Skeletal muscle satellite cell (primary cell): ENCODE measurements around the gene C5orf52. TPM values are rescaled to one million over a fixed set of nuclear protein-coding genes. Genes with fewer than 3 reads are reported as not detected.

Source experiments
- H3K27me3 ChIP-seq: 2 replicates; pipeline ENCODE4 v1.7.0; 2013; ENCODE audit warnings: low read length; ENCODE audit not compliant: control insufficient read depth, insufficient read depth
- H3K36me3 ChIP-seq: 2 replicates; pipeline ENCODE4 v1.7.0; 2013; ENCODE audit warnings: mild to moderate bottlenecking, control low read depth, low read length; ENCODE audit not compliant: insufficient read depth
- H3K4me1 ChIP-seq: 2 replicates; pipeline ENCODE4 v1.7.0; 2013; ENCODE audit warnings: low read length; ENCODE audit not compliant: control insufficient read depth, insufficient read depth
- H3K4me2 ChIP-seq: 2 replicates; pipeline ENCODE4 v1.7.0; 2013; ENCODE audit warnings: mild to moderate bottlenecking, low read length
- H3K4me3 ChIP-seq: 2 replicates; pipeline ENCODE4 v1.7.0; 2013; ENCODE audit warnings: low read length
- H3K9ac ChIP-seq: 2 replicates; pipeline ENCODE4 v1.7.0; 2013; ENCODE audit warnings: mild to moderate bottlenecking, low read depth, low read length, moderate library complexity
- H3K9me3 ChIP-seq: replicated peaks from 2 replicates; pipeline ENCODE4 v1.7.0; 2013; ENCODE audit warnings: mild to moderate bottlenecking, control low read depth, low read length
- total RNA-seq: library from RNA; depleted of rRNA; stranded (reverse); fragments of >200 nt; gene quantifications from 2 replicates; pipeline ENCODE4 v1.2.3, GENCODE V29; 2012; rRNA removed

C5orf52 gene
- total RNA-seq = not detected in 2 replicates

DNA sequence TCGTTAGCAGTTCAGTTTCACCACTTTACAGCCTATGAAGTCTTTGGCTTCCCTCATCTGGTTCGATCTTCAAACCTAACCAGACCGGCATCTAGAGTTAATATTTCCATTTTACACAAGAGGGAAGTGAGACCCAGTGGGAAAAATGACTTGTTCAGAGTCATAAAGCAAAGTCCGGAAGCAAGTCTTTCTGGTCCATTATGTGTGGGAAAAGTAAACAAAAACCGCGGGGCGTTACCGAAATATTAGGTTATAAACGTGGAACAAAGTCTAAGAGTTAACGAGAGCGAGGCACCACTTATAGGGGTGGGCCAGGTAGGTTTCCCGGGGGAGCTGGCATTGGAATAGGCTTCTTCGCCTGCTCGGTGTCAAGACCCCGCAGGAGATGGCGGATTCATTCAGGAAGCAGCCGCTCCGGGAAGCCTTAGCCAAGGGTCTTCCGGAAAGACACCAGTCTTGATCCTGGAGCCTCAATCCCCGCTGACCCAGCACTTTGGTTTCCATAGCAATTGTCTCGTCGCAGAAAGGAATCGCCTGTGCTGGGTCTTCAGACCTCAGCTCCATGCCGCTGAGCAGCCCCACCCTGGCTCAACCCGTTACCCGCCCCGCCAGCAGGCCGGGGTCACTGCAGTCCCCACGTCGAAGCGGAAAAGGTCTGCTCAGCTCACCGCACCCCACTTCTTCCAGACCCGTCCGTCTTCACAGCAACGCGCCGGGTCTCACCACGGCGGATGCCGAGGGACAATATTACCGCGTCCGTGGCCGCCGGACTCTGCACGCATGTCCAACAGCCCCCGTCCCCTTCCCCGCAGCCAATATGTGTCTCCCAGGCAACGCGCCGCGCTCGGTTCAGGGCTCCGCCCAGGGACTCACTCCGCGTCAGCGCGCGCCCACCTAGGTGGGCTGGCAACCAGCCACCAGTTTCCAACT, at the start of gene C5orf52:
Gene C5orf52, plus strand, starts transcription at position 872 of the 930 bp plus-strand sequence. CDS start 82 bp downstream, outside the sequence.
- H3K9ac ChIP-seq = peak within 1 kb of the TSS; percentile 81
- peaks cover 13% of the 10 kb centered on the region for H3K4me1 ChIP-seq
- H3K27me3 ChIP-seq = no peaks in the 10 kb centered on the region
- H3K9me3 ChIP-seq = no peaks in the 10 kb centered on the region
- H3K4me2 ChIP-seq = peak within 1 kb of the TSS; percentile 99
- H3K36me3 ChIP-seq = no peaks in the 10 kb centered on the region
- H3K4me3 ChIP-seq = peak within 1 kb of the TSS; percentile 89

DNA sequence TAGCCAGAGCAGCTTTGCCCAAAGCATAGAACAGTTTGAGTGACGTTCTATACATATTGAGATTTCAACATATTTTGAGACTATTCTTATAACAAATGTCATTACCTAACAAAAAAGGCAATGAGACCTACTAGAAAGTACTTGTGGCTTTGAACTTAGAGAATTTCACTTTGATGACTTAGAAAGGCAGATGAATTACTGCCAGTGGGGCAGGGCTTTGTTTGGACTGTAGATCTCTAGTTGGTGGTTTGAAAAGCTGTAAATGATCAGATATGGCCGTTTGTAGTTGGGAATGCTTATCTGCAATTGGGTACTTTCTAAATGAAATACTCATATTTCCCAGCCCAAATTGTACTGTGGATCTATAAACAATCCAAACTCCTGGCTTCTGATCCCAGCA, 47.2 kb upstream of the C5orf52 start:
- Histone ChIP-seq H3K36me3 (no peaks in the 10 kb centered on the region), H3K4me1 (no peaks in the 10 kb centered on the region), H3K27me3 (no peaks in the 10 kb centered on the region), H3K9ac (no peak overlapping the region), H3K4me3 (no peak overlapping the region), H3K4me2 (no peak overlapping the region), H3K9me3 (no peaks in the 10 kb centered on the region)

DNA sequence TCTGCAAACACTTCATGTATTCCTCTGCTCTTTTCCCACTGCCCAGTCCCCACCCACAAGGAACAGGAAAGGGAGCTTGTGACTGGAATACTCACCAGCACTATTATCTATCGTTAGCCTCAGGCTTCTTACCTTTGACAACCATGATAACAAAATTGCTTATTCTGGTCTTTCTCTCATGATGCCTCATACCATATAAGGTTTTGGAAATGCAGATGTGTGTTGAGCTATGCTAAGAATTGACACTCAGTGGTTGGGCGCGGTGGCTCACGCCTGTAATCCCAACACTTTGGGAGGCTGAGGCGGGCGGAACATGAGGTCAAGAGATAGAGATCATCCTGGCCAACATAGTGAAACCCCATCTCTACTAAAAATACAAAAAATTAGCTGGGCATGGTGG, 44.5 kb upstream of the C5orf52 start:
- Histone ChIP-seq H3K9ac (no peak overlapping the region), H3K27me3 (no peaks in the 10 kb centered on the region), H3K4me1 (no peaks in the 10 kb centered on the region), H3K4me3 (no peak overlapping the region), H3K4me2 (no peak overlapping the region), H3K36me3 (no peaks in the 10 kb centered on the region), H3K9me3 (no peaks in the 10 kb centered on the region)

DNA sequence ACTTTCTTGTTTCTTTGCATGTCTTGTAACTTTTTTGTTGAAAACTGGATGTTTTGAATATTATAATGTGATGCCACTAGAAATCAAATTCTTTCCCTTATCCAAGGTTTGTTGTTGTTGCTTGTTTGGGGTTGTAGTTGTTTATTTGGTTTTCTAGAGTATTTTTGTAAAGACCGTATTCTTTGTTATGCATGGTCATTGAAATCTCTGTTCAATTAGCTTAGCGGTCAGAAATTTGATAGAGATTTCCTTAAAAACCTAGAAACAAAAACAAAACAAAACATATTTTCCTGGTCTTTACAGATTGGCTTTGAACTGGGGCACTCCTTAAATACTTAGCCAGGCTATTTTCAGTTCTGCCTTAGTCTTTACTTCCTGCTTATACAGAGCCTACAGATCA, 41.0 kb upstream of the C5orf52 start:
- no peaks in the 10 kb centered on the region for H3K36me3 ChIP-seq
- no peak overlapping the region for H3K9ac ChIP-seq
- H3K9me3 ChIP-seq = no peaks in the 10 kb centered on the region
- H3K4me1 ChIP-seq = no peaks in the 10 kb centered on the region
- H3K27me3 ChIP-seq = no peaks in the 10 kb centered on the region
- no peak overlapping the region for H3K4me2 ChIP-seq
- no peak overlapping the region for H3K4me3 ChIP-seq

DNA sequence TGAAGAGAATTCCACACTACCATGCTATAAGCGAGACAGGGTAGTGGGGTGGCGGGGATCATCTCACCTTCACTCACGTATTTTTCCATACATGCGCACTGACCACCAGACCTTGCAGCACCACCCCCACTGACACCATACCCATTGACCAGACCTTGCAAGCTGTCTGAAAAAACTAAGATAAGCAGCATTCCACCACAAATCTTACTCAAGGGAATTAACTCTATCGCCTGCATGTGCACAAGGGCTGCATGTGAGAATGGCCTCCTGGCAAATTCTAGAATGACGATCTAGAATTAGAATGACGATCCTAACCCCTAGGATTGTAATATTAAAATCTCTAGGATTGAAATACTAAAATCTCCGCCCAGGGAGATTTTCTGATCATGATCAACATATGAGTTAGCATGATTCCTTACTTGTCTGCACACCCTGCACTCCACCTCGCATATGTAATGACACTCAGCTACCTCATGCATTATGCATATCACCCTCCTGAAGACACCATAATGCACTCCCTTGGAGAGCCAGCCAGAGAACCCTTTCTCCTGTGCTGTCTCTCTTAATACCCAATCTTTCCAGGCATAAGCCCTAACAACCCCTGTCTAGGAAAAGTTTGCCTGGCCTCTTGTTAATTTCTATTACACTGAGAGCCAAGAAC, 30.8 kb upstream of the C5orf52 start:
- H3K4me3 ChIP-seq = no peak overlapping the region
- no peaks in the 10 kb centered on the region for H3K36me3 ChIP-seq
- no peaks in the 10 kb centered on the region for H3K27me3 ChIP-seq
- no peak overlapping the region for H3K4me2 ChIP-seq
- no peaks in the 10 kb centered on the region for H3K9me3 ChIP-seq
- no peak overlapping the region for H3K9ac ChIP-seq
- no peaks in the 10 kb centered on the region for H3K4me1 ChIP-seq

DNA sequence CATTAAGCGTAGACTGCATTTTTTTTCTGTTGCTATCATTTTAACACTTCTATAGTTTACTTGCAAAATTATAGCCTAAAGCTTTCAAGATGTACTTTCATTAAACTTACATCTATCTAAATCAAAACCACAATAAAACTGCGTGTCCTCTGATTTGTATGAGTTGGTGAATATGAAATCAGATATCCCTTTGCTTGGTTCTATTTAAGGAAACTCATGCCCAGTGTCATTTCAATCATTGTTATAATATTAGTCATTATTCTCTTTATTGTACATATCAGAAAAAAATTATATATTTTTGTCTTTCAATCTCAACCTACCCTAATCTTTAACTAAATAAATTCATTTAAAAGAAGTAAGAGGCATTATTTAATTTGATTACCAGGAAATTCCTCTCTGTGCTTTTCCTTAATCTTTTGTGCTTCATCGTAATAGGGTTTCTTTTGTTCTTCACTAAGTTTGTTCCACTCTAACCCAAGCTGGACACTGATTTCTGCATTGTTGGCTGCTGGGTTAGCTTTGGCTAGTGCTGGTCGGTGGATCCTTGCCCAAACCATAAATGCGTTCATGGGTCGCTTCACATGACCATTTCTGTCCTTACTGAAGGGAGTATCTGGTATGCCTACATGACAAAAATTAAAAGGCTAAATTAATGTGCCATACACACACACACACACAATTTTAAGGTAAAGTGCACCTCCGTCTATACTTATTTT, 22.9 kb upstream of the C5orf52 start:
- Histone ChIP-seq H3K9ac (peak overlapping the region; percentile 41), H3K36me3 (no peaks in the 10 kb centered on the region), H3K9me3 (peaks cover 6% of the 10 kb centered on the region), H3K4me2 (peak overlapping the region; percentile 69), H3K4me3 (peak overlapping the region; percentile 55), H3K27me3 (no peaks in the 10 kb centered on the region), H3K4me1 (peaks cover 16% of the 10 kb centered on the region)

DNA sequence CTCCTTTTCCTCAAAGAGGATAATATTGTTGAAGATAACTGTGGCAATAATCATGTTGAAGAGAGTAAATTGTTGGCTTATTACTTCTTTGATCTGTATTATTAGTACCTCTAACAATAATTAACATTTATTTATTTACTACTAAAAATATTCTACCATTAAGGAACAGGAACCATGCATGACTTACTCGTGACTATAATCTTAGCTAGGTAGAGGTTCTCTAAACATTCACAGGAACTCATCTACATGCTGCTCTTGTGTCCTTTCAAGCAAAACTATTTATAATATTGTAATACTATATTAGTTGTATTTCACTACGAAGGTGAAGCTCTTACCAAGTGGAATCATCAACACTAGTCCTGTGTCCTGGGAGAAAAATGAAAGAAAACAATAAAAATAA, 22.2 kb upstream of the C5orf52 start:
- Histone ChIP-seq H3K9ac (peak overlapping the region; percentile 41), H3K4me3 (no peak overlapping the region), H3K4me2 (peak overlapping the region; percentile 69), H3K27me3 (no peaks in the 10 kb centered on the region), H3K36me3 (no peaks in the 10 kb centered on the region), H3K4me1 (peaks cover 16% of the 10 kb centered on the region), H3K9me3 (peaks cover 6% of the 10 kb centered on the region)

DNA sequence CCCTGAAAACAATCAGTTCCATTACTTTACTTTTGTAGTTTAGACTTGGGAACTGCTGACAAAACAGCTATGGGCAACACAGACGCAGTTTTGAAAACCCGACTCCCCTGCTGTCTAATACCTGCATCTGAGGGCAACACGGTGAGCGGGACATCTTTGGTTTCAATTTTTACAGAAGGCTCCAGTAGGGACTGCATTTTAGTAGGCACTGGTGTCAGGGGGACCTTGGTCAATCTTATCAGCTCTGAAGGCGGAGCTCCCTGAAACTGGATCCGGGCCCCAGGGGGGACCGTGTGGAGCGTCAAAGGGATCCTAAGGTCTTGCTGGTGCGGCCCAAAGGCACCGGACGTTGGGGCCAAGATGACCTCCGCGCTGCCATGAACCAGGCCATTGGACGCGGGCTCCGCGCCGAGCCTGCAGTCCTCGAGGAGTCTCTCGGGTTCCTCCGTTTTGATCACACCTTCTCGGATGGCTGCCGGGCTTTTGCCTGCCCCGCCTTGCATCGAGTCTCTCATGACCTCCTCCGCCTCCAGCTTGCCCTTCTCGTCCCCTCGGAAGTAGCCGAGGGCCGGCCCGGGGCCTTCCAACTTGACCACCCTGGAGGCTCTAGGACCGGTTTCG, 20.2 kb upstream of the C5orf52 start:
- H3K9me3 ChIP-seq = peaks cover 6% of the 10 kb centered on the region

DNA sequence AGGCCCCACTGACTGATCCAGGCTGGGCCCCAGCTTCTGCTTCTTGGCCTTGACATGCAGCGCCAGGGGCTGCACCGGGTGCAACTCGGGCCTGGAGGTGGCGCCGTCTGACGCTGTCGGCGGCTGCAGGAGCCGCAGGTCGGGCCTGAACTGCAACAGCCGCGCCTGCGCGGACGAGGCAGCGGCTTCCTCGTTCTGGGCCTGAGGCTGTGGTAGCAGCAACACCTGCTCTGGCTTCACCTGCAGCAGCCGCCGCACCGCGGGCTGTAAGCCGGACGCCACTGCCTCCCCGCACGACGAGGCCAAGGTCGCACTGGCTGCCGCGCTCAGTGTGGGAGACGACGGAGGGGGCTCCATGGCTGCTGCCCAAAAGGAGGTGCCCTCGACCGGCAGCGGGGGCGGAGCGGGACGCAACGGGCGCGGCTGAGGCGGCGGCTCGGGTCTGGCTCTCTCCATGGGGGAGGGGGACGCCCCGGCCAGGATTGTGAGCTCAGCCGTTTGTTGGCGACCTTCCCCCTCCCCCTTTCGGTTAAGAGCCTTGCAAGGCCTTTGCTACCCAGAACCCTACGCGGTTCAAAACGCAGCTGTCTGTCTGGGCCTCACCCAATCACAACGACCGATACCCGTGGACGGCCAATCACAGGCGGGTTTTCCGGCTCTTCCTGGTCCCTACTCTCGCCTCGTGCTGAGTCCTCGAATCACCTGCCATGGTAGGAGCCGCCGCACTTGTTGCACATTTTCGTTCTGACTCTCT, 19.5 kb upstream of the C5orf52 start:
- H3K27me3 ChIP-seq = no peaks in the 10 kb centered on the region
- no peaks in the 10 kb centered on the region for H3K36me3 ChIP-seq
- H3K4me1 ChIP-seq = peaks cover 16% of the 10 kb centered on the region
- peaks cover 6% of the 10 kb centered on the region for H3K9me3 ChIP-seq
- peak overlapping the region; percentile 35 for H3K4me3 ChIP-seq
- no peak overlapping the region for H3K9ac ChIP-seq
- H3K4me2 ChIP-seq = peak overlapping the region; percentile 48

More for the DNA sequence above, 20.2 kb upstream of the C5orf52 start:
- Histone ChIP-seq H3K27me3 (no peaks in the 10 kb centered on the region), H3K9ac (no peak overlapping the region), H3K4me3 (no peak overlapping the region), H3K4me1 (peaks cover 16% of the 10 kb centered on the region), H3K36me3 (no peaks in the 10 kb centered on the region), H3K4me2 (no peak overlapping the region)

DNA sequence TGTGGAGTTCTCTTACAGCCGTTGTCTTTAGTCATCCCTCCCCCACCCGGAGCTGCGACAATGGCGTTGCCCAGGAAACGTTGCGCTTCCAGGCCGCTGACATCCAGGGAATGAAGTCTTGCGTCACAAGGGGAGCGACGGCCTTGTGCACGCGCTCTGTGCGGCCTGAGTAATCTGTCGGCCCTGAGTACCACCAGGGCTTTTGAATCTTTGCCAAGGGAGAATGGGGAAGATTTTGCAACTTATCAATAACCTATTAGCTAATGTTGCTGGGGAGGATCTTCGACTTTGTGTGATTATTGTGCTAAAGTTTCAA, 19.0 kb upstream of the C5orf52 start, which contains the start of gene SOX30:
Gene SOX30, minus strand, starts transcription at position 62 of the 316 bp plus-strand sequence. CDS start 360 bp downstream, outside the sequence.
- H3K27me3 ChIP-seq = no peaks in the 10 kb centered on the region
- H3K4me3 ChIP-seq = peak within 1 kb of the TSS; percentile 35
- H3K9ac ChIP-seq = no peak within 1 kb of the TSS
- no peaks in the 10 kb centered on the region for H3K36me3 ChIP-seq
- H3K4me1 ChIP-seq = peaks cover 16% of the 10 kb centered on the region
- H3K9me3 ChIP-seq = peaks cover 8% of the 10 kb centered on the region
- H3K4me2 ChIP-seq = peak within 1 kb of the TSS; percentile 48
